ENCODE measurements around the gene ANO7.

The ANO7 gene

DNA sequence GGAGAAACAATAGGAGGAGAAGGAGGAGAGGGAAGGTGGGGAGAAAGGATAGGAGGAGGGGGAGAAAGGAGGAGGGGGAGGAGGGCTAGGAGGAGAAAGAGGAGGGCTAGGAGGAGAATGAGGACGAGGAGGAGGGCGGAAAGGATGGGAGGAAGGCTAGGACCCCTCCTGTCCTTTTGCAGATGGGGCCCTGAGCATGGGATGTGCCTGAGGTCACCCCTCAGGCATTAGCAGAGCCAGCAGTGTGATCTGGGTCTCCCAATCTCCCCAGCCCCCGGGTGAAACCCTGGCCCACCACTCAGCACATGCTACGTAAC lies 601 bp upstream of the ANO7 start:
- no peak for DNase-seq (ENCODE audit: low spot score)
- in situ Hi-C loops (cut with MboI; ENCODE audit: low pct_unique_long_range_greater_than_20kb, low sequenced_read_pairs, unreplicated experiment) = no loop called here
- TF ChIP-seq, protein P1, sequence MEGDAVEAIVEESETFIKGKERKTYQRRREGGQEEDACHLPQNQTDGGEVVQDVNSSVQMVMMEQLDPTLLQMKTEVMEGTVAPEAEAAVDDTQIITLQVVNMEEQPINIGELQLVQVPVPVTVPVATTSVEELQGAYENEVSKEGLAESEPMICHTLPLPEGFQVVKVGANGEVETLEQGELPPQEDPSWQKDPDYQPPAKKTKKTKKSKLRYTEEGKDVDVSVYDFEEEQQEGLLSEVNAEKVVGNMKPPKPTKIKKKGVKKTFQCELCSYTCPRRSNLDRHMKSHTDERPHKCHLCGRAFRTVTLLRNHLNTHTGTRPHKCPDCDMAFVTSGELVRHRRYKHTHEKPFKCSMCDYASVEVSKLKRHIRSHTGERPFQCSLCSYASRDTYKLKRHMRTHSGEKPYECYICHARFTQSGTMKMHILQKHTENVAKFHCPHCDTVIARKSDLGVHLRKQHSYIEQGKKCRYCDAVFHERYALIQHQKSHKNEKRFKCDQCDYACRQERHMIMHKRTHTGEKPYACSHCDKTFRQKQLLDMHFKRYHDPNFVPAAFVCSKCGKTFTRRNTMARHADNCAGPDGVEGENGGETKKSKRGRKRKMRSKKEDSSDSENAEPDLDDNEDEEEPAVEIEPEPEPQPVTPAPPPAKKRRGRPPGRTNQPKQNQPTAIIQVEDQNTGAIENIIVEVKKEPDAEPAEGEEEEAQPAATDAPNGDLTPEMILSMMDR (IDR thresholded peaks at IDR 0.05; ENCODE audit: extremely low read depth, insufficient read depth, missing control alignments) = no peak

DNA sequence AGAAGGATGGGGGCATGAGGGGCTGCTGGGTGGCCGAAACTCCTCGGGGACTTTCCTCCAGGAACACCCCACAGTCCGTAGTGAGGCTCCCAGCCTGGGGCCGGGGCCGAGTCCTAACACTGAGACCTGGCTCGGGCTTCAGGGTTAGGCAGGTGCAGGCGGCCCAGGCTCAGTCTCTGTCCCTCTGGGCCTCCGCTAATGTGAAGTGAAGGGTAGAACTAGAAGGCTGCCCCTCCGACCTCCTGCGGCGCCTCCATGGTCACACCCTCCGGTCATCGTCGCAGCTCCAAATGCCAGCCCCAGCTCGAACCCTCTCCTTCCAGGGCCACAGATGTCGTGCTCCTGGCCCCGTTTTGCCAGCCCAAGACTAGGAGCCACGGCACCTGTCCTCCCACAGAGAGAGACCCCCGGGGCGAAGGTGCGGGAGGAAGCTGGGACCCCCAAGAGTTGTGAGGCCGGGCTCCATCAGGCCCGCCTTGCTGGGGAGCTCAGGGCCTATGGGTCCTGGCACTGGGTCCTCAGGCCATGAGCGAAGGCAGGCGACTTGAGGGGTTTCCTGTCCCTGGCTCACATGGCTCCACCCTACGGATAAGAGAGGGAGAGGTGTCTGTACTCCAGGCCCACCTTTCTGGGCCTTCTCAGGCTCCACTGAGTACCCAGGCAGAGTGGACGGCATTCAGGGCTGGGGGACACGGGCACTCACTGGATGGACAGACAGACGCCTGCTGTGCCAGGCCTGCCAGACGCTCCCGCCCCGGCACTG lies 797 bp downstream of the ANO7 start:
- TF ChIP-seq, protein P1 (IDR thresholded peaks at IDR 0.05; ENCODE audit: extremely low read depth, insufficient read depth, missing control alignments) = no peak
- in situ Hi-C loops (cut with MboI; ENCODE audit: low pct_unique_long_range_greater_than_20kb, low sequenced_read_pairs, unreplicated experiment) = no loop called here
- no peak for DNase-seq (ENCODE audit: low spot score)

DNA sequence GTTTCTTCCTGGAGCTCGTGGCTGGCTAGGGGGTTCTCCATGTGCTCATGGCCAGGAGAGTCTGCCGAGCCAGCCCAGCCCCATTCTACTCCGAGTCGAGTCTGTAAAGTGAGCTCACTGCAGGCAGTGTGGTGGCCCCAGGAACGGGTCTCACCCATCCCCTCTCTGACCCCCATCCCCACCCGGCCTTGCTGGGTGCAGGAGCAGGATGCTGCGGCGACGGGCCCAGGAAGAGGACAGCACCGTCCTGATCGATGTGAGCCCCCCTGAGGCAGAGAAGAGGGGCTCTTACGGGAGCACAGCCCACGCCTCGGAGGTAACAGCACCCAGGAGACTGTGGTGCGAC lies 1.4 kb downstream of the ANO7 start:
- in situ Hi-C loops (cut with MboI; ENCODE audit: low pct_unique_long_range_greater_than_20kb, low sequenced_read_pairs, unreplicated experiment) = no loop called here
- TF ChIP-seq, protein P1 (IDR thresholded peaks at IDR 0.05; ENCODE audit: extremely low read depth, insufficient read depth, missing control alignments) = no peak
- DNase-seq (ENCODE audit: low spot score) = no peak

DNA sequence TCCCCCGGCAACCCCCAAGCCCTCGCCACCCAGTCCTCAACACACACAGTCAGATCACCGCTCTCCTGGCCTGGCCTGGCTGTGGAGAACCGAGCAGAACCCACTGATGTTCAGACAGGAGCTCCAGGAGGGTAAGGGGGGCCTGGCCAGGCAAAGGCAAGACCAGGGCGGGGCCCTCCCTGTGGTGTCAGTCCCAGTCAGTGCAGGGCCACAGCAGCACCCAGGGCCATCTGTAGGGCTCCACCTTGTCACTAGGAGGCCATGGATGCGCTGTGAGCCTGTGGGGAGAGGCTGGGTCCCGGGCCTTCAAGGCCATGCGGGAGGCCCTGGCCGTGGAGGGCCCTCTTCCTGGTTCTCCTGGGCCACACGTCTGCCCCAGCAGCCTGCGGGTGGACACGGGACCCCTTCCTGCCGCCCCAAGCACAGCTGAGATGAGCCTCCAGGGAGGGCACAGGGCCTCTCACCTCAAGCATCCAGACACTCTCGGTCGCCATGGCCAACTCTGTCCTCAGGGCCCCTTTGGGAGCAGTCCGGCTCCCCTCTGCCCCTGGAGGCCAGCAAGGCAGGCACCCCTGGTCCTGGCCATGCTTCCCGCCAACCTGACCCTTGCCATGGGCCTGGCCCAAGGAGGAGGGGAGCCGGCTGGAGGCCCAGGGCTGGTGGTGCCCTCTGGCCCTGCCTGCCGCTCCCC lies 2.0 kb downstream of the ANO7 start:
- DNase-seq (ENCODE audit: low spot score) = no peak
- TF ChIP-seq, protein P1 (IDR thresholded peaks at IDR 0.05; ENCODE audit: extremely low read depth, insufficient read depth, missing control alignments) = no peak
- in situ Hi-C loops (cut with MboI; ENCODE audit: low pct_unique_long_range_greater_than_20kb, low sequenced_read_pairs, unreplicated experiment) = no loop called here

DNA sequence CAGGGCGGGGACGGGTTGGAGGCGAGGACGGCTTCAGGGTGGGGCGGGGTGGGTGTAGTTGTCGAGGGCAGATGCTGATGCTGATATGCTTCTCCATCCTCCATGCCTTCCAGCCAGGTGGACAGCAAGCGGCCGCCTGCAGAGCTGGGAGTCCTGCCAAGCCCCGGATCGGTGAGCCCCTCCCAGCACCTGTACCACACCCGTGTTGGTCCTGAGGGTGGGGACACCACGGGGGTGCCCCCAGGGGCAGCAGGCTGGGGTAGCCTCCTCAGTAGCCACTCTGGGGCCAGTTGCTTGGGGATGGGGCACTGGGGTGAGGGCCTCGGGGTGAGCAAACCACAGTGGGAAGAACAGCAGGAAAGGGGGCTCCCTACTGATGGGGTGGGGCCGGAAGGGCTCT lies 2.6 kb downstream of the ANO7 start:
- no peak for DNase-seq (ENCODE audit: low spot score)
- TF ChIP-seq, protein P1 (IDR thresholded peaks at IDR 0.05; ENCODE audit: extremely low read depth, insufficient read depth, missing control alignments) = no peak
- in situ Hi-C loops (cut with MboI; ENCODE audit: low pct_unique_long_range_greater_than_20kb, low sequenced_read_pairs, unreplicated experiment) = no loop called here

DNA sequence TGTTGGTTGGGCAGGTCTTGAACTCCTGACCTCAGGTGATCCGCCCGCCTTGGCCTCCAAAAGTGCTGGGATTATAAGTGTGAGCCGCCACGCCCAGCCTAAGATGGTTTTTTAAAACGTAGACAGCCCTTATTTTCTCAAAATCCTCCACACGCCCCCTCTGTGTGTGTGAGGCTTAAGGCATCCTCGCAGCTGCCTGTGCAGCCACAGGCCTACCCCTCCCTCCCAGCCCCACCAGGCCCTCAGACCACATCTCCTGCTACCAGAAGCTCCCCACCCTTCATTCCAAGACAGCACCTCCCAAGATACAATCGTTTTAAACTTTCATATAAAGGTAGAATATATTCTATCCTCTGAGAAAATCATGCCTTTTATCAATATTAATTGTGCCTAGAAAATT lies 4.8 kb downstream of the ANO7 start:
- in situ Hi-C loops (cut with MboI; ENCODE audit: low pct_unique_long_range_greater_than_20kb, low sequenced_read_pairs, unreplicated experiment) = no loop called here
- DNase-seq (ENCODE audit: low spot score) = no peak
- TF ChIP-seq, protein P1 (IDR thresholded peaks at IDR 0.05; ENCODE audit: extremely low read depth, insufficient read depth, missing control alignments) = no peak

Data from GM13977 (cell line).